Glomerular endothelial cell (primary cell): ENCODE results near the gene PRMT6. TPM values are rescaled to one million over a fixed set of nuclear protein-coding genes. Genes with fewer than 3 reads are reported as not detected.
"Not testable (repeated sequence)": the region's sequence is repeated elsewhere in the genome, so short reads cannot be mapped to it uniquely, and the experiment has no call there.

Experiments used
- DNase-seq: peaks from one replicate; pipeline ENCODE4 v3.0.0-alpha.2; 2011; ENCODE audit warnings: low read depth, low spot score; ENCODE audit errors: extremely low read depth
- total RNA-seq: library from RNA; depleted of rRNA; stranded (reverse); fragments of >200 nt; gene quantifications from 2 replicates; pipeline ENCODE4 v1.2.3, GENCODE V29; 2015

Gene PRMT6
- 21.8 and 22.2 TPM in 2 replicates for total RNA-seq

DNA sequence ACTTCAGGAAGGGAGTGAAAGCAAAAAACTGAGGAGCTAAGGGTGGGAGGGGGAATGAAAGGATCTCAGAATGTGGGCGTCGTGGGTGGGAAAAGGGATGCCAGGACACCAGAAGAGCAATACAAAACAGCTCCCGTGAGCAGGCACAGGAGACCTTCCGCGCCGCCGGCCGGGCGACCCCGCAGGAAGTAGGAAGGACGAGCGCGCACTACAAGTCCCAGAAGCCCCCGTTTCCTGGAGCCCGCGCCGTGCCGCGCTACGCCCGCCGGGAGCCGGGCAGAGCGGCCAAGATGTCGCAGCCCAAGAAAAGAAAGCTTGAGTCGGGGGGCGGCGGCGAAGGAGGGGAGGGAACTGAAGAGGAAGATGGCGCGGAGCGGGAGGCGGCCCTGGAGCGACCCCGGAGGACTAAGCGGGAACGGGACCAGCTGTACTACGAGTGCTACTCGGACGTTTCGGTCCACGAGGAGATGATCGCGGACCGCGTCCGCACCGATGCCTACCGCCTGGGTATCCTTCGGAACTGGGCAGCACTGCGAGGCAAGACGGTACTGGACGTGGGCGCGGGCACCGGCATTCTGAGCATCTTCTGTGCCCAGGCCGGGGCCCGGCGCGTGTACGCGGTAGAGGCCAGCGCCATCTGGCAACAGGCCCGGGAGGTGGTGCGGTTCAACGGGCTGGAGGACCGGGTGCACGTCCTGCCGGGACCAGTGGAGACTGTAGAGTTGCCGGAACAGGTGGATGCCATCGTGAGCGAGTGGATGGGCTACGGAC lies at the start of gene PRMT6:
Gene PRMT6 (plus strand): TSS at position 249 of the 771 bp plus-strand sequence. CDS start 42 bp downstream, at position 291.
- no peak for DNase-seq

DNA sequence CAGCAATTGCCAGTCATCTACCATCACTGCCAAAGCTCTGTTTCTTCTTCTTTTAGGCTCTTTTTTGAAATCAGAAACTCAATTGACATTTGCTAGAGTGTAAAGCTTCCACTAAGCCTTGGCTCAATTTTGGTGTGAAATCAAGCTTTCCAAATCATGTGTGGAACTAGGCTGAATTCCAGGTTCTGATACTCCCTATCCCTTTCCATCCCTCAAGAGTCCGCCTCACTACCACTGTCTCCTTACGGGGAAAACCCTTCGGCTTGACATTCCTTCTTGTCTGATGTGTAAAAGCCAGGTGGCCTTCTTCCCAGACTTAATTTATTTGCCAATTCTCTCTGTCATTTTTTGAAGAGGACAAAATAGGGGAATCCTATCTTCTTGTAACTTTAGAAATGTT lies 47.2 kb upstream of the PRMT6 start:
- no peak for DNase-seq

DNA sequence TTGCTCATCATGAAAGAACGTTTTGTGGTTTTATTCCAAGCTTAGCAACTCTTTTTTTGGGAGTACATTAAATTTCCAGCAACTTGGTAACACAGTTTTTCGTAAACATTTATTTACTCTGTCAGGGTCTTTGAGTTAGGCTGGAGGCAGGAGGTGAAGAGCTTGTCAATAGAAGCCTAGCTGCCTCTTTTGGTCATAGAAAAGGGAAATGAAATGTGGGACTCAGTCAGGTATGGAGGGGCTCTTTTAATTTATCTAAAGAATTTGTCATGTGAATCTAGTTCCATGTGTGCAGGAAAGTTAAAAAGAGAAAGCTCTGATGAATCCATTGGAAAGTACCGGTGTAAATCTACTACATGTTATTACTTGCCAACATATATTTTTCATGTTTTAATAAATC lies 45.9 kb upstream of the PRMT6 start:
- no peak for DNase-seq

DNA sequence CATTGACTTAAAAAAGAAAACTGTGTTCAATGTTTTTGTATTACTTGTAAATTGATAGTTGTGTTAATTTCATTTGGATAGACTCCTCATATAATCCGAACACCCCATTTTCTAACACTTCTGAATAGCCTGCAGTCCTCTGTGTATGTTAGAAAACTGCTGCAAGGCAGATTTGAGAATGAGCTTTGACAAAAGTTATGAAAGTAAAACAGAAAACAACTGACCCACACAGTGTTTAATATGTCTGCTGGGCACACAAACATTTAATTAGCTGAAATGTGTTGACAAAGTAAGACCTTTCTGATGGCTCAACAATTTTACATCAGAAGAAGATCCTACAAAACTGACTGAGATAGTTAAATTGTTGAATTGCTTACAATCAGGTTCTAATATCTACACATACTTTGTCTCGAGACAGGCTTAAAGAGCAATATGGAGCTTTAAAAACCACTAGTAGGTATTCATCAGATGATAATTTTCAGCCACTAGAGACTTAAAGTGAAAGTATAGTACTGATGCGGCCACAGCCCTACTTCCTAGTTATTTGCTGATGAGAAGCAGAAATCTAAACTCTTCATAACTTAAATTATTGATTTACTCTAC lies 40.0 kb upstream of the PRMT6 start:
- no peak for DNase-seq

DNA sequence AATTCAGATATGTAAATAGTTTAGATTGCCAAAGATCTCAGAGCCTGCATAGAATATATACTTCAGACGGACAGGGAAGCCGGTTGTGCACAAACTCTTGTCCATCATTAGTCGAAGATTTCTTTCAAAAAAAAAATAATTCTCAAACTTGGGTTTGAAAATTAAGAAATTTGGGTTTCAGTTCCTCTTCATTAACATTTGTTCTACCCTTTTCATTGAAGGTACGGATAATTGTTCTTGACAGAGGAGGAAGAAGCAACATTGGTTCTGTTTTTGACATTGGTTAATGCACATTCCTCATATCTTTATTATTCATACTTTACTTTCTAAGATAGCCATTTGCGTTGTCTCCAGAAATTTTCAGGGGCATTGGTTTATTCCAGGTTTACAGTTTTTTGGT lies 38.0 kb upstream of the PRMT6 start:
- DNase-seq, result no peak

DNA sequence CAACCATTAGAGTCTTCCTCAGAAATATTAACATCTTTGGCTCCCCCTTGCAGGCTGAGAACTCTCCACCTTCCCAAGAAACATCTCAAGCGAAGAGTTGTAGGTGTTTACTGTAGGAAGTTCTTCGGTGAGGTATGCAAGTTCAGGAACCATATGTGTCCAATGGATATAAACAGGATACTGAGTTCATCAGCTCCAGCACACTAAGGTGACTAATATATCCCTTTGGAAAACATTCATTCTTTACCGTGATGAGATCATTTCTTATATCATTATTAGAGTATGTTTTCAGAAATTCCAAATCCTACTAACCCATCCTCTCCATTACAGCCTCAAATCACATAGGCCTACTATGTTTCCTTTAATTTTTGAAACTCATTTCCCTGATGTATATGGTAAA lies 37.3 kb upstream of the PRMT6 start:
- DNase-seq, result peak; percentile 36

DNA sequence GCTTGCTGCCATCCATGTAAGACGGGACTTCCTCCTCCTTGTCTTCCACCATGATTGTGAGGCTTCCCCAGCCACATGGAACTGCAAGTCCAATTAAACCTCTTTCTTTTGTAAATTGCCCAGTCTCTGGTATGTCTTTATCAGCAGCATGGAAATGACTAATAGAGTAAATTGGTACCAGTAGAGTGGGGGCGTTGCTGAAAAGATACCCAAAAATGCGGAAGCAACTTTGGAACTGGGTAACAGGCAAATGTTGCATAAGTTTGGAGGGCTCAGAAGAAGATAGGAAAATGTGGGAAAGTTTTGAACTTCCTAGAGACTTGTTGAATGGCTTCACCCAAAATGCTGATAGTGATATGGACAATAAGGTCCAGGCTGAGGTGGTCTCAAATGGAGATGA lies 17.6 kb upstream of the PRMT6 start:
- DNase-seq, result not testable (repeated sequence)

DNA sequence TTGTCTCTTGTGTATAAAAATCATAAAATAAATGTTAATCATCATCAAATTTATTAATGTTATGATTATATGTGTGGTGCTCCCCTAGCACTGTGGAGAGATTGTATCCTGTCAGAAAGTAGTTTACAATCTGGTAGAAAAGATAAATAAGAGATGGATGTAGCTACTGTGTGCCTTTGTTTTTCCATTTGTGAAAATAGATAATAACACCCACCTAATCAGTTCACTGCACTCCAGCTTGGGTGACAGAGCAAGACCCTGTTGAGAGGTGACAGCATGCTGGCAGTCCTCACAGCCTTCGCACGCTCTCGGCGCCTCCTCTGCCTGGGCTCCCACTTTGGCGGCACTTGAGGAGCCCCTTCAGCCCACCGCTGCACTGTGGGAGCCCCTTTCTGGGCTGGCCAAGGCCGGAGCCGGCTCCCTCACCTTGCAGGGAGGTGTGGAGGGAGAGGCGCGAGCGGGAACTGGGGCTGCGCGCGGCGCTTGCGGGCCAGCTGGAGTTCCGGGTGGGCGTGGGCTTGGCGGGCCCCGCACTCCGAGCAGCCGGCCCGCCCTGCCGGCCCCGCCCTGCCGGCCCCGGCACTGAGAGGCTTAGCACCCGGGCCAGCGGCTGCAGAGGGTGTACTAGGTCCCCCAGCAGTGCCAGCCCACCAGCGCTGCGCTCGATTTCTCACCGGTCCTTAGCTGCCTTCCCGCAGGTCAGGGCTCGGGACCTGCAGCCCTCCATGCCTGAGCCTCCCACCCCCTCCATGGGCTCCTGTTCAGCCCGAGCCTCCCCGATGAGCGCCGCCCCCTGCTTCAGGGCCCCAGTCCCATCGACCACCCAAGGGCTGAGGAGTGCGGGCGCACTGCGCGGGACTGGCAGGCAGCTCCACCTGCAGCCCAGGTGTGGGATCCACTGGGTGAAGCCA lies 11.9 kb upstream of the PRMT6 start:
- not testable (repeated sequence) for DNase-seq

DNA sequence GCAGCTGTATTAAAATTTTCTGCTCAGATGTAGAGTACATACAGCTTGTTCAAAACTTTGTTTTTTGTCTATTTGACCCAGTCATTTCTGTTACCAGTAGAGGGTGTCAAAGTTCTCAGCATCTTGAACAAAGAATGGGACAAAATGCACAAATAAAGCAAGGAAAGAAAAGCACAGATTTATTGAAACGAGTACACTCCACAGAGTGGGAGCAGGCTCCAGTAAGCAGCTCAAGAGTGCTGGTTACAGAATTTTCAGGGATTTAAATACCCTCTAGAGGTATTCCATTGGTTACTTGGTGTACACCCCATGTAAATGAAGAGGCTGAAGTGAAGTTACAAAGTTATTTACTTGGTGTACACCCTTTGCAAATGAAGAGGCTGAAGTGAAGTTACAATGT lies 8.9 kb upstream of the PRMT6 start:
- DNase-seq, result no peak

DNA sequence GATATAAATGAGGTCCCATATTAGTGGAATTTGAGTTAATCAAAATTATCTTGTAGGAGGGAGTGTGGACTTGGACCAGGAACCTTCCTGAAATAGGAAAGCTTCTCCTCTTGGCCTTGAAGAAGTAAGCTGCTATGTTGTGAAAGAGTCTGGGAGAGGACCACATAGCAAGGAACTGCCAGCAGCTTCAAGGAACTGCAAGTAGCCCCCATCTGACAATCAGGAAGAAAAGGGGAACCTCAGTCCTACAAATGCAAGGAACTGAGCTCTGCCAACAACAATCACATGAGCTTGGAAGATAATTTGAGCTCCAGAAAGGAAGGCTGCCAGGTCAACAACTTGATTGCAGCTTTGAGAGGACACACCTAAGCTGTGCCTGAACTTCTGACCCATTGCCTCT lies 8.2 kb upstream of the PRMT6 start:
- no peak for DNase-seq

DNA sequence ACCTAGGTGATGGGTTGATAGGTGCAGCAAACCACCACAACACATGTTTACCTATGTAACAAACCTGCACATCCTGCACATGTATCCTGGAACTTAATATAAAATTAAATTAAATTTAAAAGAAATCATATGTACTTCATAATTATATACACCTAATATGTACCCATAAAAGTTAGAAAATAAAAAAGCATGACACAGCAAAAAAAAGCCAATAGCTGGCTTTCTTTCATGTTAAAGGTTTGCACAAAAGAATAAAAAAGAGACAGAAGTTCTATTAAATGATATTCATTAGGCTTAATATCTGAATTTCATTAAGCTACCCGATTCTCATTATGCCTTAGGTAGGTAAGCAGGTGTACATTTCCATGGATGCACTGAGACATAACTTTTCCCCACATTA lies 5.2 kb upstream of the PRMT6 start:
- DNase-seq, result no peak

DNA sequence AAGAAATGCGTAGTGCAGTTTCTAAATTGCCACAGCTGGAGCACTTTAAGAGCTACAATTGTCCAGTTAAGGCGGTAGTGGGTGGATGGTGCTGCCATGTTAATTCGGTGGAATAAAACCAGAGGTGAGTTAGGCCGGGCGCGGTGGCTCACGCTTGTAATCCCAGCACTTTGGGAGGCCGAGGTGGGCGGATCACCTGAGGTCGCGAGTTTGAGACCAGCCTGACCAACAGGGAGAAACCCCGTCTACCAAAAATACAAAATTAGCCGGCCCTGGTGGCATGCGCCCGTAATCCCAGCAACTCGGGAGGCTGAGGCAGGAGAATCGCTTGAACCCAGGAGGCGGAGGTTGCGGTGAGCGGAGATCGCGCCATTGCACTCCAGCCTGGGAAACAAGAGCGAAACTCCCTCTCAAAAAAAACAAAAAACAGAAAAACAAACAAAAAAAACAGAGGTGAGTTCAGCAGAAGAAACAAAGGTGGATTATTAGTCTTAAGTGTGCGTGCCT lies 502 bp upstream of the PRMT6 start:
- DNase-seq, result not testable (repeated sequence)

DNA sequence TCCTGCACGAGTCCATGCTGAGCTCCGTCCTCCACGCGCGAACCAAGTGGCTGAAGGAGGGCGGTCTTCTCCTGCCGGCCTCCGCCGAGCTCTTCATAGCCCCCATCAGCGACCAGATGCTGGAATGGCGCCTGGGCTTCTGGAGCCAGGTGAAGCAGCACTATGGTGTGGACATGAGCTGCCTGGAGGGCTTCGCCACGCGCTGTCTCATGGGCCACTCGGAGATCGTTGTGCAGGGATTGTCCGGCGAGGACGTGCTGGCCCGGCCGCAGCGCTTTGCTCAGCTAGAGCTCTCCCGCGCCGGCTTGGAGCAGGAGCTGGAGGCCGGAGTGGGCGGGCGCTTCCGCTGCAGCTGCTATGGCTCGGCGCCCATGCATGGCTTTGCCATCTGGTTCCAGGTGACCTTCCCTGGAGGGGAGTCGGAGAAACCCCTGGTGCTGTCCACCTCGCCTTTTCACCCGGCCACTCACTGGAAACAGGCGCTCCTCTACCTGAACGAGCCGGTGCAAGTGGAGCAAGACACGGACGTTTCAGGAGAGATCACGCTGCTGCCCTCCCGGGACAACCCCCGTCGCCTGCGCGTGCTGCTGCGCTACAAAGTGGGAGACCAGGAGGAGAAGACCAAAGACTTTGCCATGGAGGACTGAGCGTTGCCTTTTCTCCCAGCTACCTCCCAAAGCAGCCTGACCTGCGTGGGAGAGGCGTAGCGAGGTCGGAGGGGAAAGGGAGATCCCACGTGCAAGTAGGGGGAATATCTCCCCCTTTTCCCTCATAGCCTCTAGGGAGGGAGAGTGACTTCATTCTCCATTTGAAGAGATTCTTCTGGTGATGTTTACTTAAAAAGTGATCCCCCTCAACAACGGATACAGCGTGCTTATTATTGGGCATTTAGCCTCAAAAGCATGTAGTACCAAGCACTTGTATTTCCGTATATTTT lies 991 bp downstream of the PRMT6 start:
- no peak for DNase-seq

DNA sequence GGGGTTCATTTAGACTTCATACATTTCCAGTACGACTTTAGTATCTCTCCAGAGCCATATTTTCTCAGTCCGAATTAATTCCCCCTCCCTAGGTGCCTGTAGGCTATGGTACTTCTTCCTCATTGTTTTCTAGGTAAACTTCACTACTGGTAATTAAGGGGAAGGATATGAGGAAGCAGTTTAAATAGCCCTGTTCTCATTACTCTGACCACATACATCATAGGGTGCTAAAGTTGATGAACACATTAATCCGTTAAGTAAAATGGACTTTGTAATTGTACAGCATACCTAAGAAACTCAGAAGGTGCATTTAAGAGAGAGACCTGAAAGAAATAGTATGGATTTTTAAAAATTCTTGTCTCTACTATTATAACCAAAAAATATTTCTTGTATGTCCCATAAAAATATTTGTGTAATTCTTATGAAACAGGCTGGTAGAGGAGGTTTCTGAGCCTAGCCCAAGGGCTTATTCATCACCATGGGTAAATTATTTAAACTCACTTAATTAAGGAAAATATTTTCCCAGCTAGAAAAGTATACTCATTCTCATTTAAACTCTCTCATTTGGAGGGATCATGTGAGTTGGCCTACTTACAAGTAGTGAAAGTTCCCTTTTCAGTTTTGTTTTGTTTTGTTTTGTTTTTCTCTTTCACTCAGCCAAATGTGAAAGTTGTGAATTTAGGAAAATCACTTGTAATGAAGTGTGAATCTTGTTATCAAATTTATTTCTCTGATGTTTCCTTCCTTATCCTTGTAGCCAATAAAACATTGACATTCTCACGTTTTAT lies 2.0 kb downstream of the PRMT6 start:
- no peak for DNase-seq

DNA sequence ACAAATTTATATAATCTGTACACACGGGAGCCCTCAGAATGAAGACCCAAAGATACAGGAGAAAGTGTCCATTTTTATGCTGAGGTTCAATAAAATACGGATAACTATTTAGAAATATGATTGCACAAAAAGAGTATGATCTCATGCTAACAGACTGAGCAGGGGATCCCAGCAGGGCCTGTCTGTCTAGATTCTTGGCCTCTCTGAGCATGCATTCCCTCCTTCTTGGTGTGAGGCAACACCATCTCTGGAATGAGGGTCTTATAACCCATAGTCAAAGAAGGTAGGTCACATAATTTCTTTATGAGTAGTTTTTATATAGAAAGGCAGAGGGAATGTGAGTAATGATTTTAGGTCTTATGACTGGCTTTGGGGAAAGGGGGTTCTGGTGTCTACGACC lies 5.4 kb downstream of the PRMT6 start:
- no peak for DNase-seq

DNA sequence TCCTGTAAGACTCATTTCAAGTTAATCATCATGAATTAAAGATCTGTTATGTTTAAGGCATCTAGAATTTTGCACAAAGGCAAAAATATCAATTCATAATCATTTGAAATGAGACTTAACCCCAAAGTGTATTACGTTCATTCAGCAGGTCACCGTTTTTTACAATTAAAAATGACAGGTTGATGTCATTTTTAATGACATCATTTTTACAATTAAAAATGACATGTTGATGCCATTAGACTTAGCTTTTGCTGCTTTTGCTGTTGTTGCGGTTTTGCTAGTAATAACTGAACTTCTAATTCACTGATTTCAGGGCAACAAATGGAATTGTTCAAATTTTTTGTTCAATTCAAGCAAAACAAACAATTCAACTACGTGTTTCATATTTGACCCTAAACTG lies 17.0 kb downstream of the PRMT6 start:
- no peak for DNase-seq

DNA sequence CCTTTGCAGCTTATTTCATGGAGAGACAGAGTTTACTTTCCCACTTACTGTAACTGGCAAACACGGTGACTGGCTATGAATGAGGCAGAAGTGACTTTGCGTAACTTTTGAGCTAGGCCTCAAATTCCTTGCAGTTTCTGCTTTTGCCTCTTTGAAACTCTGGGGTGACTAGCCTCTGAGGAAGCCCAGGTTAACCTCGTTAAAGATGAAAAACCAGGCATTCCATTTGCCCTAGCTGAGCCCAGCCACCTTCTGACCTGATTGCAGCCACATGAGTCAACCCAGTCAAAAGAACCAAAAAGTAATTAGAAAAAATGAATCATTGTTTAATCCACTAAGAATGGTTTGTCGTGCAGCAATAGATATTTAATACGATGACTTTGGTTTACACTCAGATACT lies 20.4 kb downstream of the PRMT6 start:
- DNase-seq, result no peak

DNA sequence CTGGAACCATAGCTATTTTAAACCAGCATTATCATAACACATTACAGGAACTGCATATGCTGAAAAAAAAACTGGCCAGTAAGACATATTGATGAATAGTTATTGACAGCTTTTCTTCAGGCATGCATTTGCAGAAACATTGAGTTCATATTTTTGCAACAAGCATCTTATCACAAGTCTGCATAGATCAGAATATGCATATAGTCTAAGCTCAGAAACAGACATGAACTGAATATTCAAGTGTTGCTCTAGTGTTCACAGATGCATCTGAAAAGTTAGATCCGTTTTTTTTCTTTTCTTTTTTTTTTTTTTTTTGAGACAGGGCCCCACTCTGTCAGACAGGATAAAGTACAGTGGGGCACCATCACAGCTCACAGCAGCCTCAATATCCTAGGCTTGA lies 22.8 kb downstream of the PRMT6 start:
- DNase-seq, result no peak

DNA sequence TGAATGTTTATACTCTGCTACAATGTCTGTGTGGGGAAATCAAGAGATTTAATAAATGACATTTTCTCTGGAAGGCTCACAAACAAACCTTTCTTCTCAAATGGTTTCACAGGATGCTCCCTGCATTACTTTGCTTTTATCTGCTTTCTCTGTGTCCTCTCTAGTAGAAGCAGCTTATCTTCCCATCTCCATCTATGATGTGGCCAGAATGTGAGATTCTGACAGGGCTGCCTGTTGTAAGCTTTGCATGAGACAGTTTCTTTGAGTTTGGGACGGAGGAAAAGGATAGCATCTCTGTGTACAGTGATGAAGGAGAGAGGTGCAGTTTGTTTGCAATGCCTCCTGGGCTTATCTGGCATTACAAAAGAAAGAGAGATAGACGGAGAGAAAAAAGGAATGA lies 24.6 kb downstream of the PRMT6 start:
- DNase-seq, result no peak
